Endodermal cell (in vitro differentiated cells): ENCODE measurements around the gene GCLM. TPM values are rescaled to one million over a fixed set of nuclear protein-coding genes. Genes with fewer than 3 reads are reported as not detected.

ENCODE experiments used
- DNase-seq: peaks from one replicate; pipeline ENCODE4 v3.0.0-alpha.2; 2017
- H3K27ac ChIP-seq: 2 replicates; pipeline ENCODE4 v1.5.1; 2013; ENCODE audit warnings: mild to moderate bottlenecking, low read depth, low read length, moderate library complexity
- H3K27me3 ChIP-seq: 2 replicates; pipeline ENCODE4 v1.6.1; 2013; ENCODE audit warnings: mild to moderate bottlenecking, low read length, moderate library complexity; ENCODE audit not compliant: insufficient read depth, control insufficient read depth, poor library complexity, severe bottlenecking
- H3K36me3 ChIP-seq: 2 replicates; pipeline ENCODE4 v1.7.0; 2013; ENCODE audit warnings: mild to moderate bottlenecking, low read length, moderate library complexity; ENCODE audit not compliant: control insufficient read depth, insufficient read depth
- H3K4me1 ChIP-seq: one replicate; pipeline ENCODE4 v1.7.0; 2013; ENCODE audit warnings: low read length; ENCODE audit not compliant: control insufficient read depth, insufficient read depth
- H3K4me3 ChIP-seq: 2 replicates; pipeline ENCODE4 v1.5.1; 2013; ENCODE audit warnings: mild to moderate bottlenecking, low read length, moderate library complexity
- H3K9ac ChIP-seq: 2 replicates; pipeline ENCODE4 v1.6.1; 2013; ENCODE audit warnings: mild to moderate bottlenecking, low read length, moderate library complexity; ENCODE audit not compliant: poor library complexity, severe bottlenecking; ENCODE audit errors: extremely low read depth
- H3K9me3 ChIP-seq: 2 replicates; pipeline ENCODE4 v1.6.1; 2013; ENCODE audit warnings: mild to moderate bottlenecking, low read length, moderate library complexity; ENCODE audit not compliant: control insufficient read depth
- H3K27ac Mint-ChIP-seq: 2 replicates; pipeline ENCODE4 v1.8.0; 2020; ENCODE audit warnings: mixed read lengths
- H3K27me3 Mint-ChIP-seq: 2 replicates; pipeline ENCODE4 v1.8.0; 2021; ENCODE audit warnings: mild to moderate bottlenecking, mixed read lengths; ENCODE audit not compliant: insufficient read depth
- H3K36me3 Mint-ChIP-seq: 2 replicates; pipeline ENCODE4 v1.8.0; 2020; ENCODE audit warnings: low read depth, mixed read lengths
- H3K4me1 Mint-ChIP-seq: 2 replicates; pipeline ENCODE4 v1.8.0; 2020; ENCODE audit warnings: mixed read lengths
- H3K4me3 Mint-ChIP-seq: 2 replicates; pipeline ENCODE4 v1.8.0; 2020; ENCODE audit warnings: mild to moderate bottlenecking, moderate library complexity, mixed read lengths
- H3K9me3 Mint-ChIP-seq: 2 replicates; pipeline ENCODE4 v1.8.0; 2020; ENCODE audit warnings: mild to moderate bottlenecking, mixed read lengths
- WGBS, 2 experiments: methylation state at CpG; one replicate each; pipeline versions ENCODE4 v1.1.5 to v1.1.7; 2013; ENCODE audit warnings: missing lambda C conversion rate in 2 of 2, mixed read lengths in 1 of 2; ENCODE audit not compliant: insufficient coverage in 1 of 2, insufficient read length in 1 of 2; 5-methylcytosine and 5-hydroxymethylcytosine counted together
- total RNA-seq, 2 donors: library from RNA; stranded (reverse); fragmentation: NEBNext Ultra II Directional in 1 of 2; extraction: Animal tissue kit (Norgen Biotek cat#: 25700) in 1 of 2; gene quantifications; 2 replicates in 1 of 2; 3 replicates in 1 of 2; pipeline ENCODE4 v1.2.1, GENCODE V29; 2021
- TF ChIP-seq, protein P1 (sequence below): fragments of 200-600 bp; sonication (generic); conservative IDR thresholded peaks from 2 replicates; pipeline ENCODE4 v1.5.0; 2021; ENCODE audit warnings: antibody characterized with exemption, mild to moderate bottlenecking

GCLM gene
- total RNA-seq, 2 donors from 2014 or later, result 14.0 to 19.4 TPM

GRCh38 chr1:93905734-93906133 lies 3.5 kb downstream of the GCLM start:
- no peak for DNase-seq
- no peaks in the 10 kb centered on the region for H3K27me3 ChIP-seq
- no peaks in the 10 kb centered on the region for H3K4me1 ChIP-seq
- 100% methylated on average over 2 of the region's 2 CpGs for WGBS, 2 experiments
- peaks cover 3% of the 10 kb centered on the region for H3K27me3 Mint-ChIP-seq
- no peak overlapping the region for H3K27ac ChIP-seq
- TF ChIP-seq, protein P1, sequence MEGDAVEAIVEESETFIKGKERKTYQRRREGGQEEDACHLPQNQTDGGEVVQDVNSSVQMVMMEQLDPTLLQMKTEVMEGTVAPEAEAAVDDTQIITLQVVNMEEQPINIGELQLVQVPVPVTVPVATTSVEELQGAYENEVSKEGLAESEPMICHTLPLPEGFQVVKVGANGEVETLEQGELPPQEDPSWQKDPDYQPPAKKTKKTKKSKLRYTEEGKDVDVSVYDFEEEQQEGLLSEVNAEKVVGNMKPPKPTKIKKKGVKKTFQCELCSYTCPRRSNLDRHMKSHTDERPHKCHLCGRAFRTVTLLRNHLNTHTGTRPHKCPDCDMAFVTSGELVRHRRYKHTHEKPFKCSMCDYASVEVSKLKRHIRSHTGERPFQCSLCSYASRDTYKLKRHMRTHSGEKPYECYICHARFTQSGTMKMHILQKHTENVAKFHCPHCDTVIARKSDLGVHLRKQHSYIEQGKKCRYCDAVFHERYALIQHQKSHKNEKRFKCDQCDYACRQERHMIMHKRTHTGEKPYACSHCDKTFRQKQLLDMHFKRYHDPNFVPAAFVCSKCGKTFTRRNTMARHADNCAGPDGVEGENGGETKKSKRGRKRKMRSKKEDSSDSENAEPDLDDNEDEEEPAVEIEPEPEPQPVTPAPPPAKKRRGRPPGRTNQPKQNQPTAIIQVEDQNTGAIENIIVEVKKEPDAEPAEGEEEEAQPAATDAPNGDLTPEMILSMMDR, result no peak
- no peak overlapping the region for H3K27ac Mint-ChIP-seq
- H3K4me3 Mint-ChIP-seq, result no peak overlapping the region
- no peaks in the 10 kb centered on the region for H3K9me3 ChIP-seq
- H3K9ac ChIP-seq, result no peak overlapping the region
- H3K4me3 ChIP-seq, result no peak overlapping the region
- H3K36me3 Mint-ChIP-seq, result peaks cover 4% of the 10 kb centered on the region
- H3K9me3 Mint-ChIP-seq, result peaks cover 7% of the 10 kb centered on the region
- no peaks in the 10 kb centered on the region for H3K36me3 ChIP-seq
- peaks cover 10% of the 10 kb centered on the region for H3K4me1 Mint-ChIP-seq

GRCh38 chr1:93905051-93905450 lies 4.2 kb downstream of the GCLM start:
- H3K27me3 Mint-ChIP-seq, result peaks cover 3% of the 10 kb centered on the region
- no peak overlapping the region for H3K27ac ChIP-seq
- peaks cover 10% of the 10 kb centered on the region for H3K4me1 Mint-ChIP-seq
- no peaks in the 10 kb centered on the region for H3K9me3 ChIP-seq
- no peak overlapping the region for H3K9ac ChIP-seq
- DNase-seq, result no peak
- WGBS, 2 experiments, result 88 to 100% methylated on average over 1 of the region's 1 CpG
- no peak overlapping the region for H3K4me3 Mint-ChIP-seq
- peaks cover 4% of the 10 kb centered on the region for H3K36me3 Mint-ChIP-seq
- H3K4me3 ChIP-seq, result no peak overlapping the region
- peaks cover 2% of the 10 kb centered on the region for H3K9me3 Mint-ChIP-seq
- no peaks in the 10 kb centered on the region for H3K36me3 ChIP-seq
- TF ChIP-seq, protein P1, result no peak
- H3K4me1 ChIP-seq, result no peaks in the 10 kb centered on the region
- no peaks in the 10 kb centered on the region for H3K27me3 ChIP-seq
- H3K27ac Mint-ChIP-seq, result no peak overlapping the region

DNA sequence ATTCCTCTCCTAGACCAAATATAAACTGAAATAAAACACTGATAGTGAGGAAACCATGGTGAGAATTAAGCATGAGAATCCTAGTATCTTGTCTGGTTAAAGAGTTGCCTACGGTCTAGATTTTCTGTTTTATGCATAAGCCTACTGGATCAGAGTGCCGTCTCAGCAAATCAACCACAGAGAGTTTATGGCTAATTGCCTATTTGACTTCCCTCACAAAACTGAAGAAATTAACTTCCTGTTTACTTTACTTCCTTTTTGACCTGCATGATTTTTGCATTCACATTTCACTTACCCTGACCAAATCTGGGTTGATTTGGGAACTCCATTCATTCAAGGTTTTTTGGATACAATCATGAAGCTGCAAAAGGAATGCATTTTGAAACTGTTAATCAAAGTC lies 5.0 kb downstream of the GCLM start:
- H3K36me3 Mint-ChIP-seq, result peaks cover 6% of the 10 kb centered on the region
- peaks cover 10% of the 10 kb centered on the region for H3K4me1 Mint-ChIP-seq
- no peak overlapping the region for H3K4me3 ChIP-seq
- no peak overlapping the region for H3K27ac Mint-ChIP-seq
- no peaks in the 10 kb centered on the region for H3K9me3 ChIP-seq
- DNase-seq, result no peak
- H3K27me3 Mint-ChIP-seq, result peaks cover 3% of the 10 kb centered on the region
- H3K27me3 ChIP-seq, result no peaks in the 10 kb centered on the region
- H3K36me3 ChIP-seq, result no peaks in the 10 kb centered on the region
- TF ChIP-seq, protein P1, result no peak
- no peak overlapping the region for H3K4me3 Mint-ChIP-seq
- H3K9me3 Mint-ChIP-seq, result no peaks in the 10 kb centered on the region
- H3K27ac ChIP-seq, result no peak overlapping the region
- H3K9ac ChIP-seq, result no peak overlapping the region
- 91 to 93% methylated on average over 2 of the region's 2 CpGs for WGBS, 2 experiments
- no peaks in the 10 kb centered on the region for H3K4me1 ChIP-seq
